Central memory CD8-positive, alpha-beta T cell (primary cell): Measurements from ENCODE around the gene RGL2.
A peak's percentile ranks its signal among the peaks of the same experiment; 100 is the strongest.
"Not testable (repeated sequence)": the region's sequence is repeated elsewhere in the genome, so short reads cannot be mapped to it uniquely, and the experiment has no call there.

ENCODE experiments used
- ATAC-seq: fragments of 150-1000 bp; cut with Tn5 transposase; replicated peaks from 2 replicates; pipeline ENCODE4 v1.10.0; 2022; ENCODE audit warnings: mild to moderate bottlenecking, moderate FRiP score, moderate number of reproducible peaks; ENCODE audit not compliant: poor library complexity, severe bottlenecking; ENCODE audit errors: extremely low read depth
- DNase-seq, 2 donors: peaks; one replicate each; pipeline ENCODE4 v3.0.0; 2021; ENCODE audit warnings: low spot score in 2 of 2
- H3K27ac Mint-ChIP-seq: one replicate; pipeline ENCODE4 v1.8.0; 2022; ENCODE audit warnings: low read depth, mild to moderate bottlenecking, moderate library complexity, mixed read lengths
- H3K27me3 Mint-ChIP-seq: one replicate; pipeline ENCODE4 v1.8.0; 2022; ENCODE audit warnings: mixed read lengths
- H3K36me3 Mint-ChIP-seq: one replicate; pipeline ENCODE4 v1.8.0; 2022; ENCODE audit warnings: mild to moderate bottlenecking, moderate library complexity, mixed read lengths; ENCODE audit not compliant: insufficient read depth
- H3K4me1 Mint-ChIP-seq: one replicate; pipeline ENCODE4 v1.8.0; 2022; ENCODE audit warnings: mixed read lengths
- H3K4me3 Mint-ChIP-seq: one replicate; pipeline ENCODE4 v1.8.0; 2022; ENCODE audit warnings: mild to moderate bottlenecking, moderate library complexity, mixed read lengths
- H3K9me3 Mint-ChIP-seq: one replicate; pipeline ENCODE4 v1.8.0; 2022; ENCODE audit warnings: mixed read lengths

RGL2 gene, protein sequence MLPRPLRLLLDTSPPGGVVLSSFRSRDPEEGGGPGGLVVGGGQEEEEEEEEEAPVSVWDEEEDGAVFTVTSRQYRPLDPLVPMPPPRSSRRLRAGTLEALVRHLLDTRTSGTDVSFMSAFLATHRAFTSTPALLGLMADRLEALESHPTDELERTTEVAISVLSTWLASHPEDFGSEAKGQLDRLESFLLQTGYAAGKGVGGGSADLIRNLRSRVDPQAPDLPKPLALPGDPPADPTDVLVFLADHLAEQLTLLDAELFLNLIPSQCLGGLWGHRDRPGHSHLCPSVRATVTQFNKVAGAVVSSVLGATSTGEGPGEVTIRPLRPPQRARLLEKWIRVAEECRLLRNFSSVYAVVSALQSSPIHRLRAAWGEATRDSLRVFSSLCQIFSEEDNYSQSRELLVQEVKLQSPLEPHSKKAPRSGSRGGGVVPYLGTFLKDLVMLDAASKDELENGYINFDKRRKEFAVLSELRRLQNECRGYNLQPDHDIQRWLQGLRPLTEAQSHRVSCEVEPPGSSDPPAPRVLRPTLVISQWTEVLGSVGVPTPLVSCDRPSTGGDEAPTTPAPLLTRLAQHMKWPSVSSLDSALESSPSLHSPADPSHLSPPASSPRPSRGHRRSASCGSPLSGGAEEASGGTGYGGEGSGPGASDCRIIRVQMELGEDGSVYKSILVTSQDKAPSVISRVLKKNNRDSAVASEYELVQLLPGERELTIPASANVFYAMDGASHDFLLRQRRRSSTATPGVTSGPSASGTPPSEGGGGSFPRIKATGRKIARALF

DNA sequence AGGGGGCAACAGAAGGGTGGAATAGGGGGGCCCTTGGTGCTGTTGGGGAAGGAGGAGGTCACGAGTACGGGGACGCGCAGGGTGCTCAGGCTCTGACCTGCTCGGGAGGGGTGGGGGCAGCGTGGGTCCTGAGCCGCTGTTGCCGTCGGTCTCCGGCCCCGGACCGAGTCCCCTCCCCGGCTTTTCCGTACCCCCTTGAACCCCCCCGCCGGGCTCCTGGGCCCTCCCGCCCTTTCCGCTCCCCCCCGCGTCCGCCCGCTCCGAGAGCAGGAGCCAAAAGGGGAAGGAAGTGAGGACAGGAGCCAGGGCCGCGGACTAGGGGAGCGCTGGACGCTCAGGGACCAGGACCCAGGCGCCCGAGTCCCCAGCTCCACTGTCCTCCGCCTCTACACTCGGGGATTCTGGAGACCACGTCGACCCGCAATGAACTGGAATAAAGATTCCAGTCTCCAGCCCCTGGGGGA lies at the start of gene RGL2:
Gene RGL2, minus strand, starts transcription at position 170 of the 464 bp plus-strand sequence. CDS start 332 bp downstream, outside the sequence.
- Mint-ChIP-seq H3K27me3 (no peaks in the 10 kb centered on the region), H3K9me3 (no peaks in the 10 kb centered on the region), H3K27ac (peak within 1 kb of the TSS; percentile 98), H3K4me1 (peaks cover 51% of the 10 kb centered on the region), H3K4me3 (peak within 1 kb of the TSS; percentile 97), H3K36me3 (peaks cover 56% of the 10 kb centered on the region)
- ATAC-seq (peak; percentile 23), DNase-seq (no peak)

DNA sequence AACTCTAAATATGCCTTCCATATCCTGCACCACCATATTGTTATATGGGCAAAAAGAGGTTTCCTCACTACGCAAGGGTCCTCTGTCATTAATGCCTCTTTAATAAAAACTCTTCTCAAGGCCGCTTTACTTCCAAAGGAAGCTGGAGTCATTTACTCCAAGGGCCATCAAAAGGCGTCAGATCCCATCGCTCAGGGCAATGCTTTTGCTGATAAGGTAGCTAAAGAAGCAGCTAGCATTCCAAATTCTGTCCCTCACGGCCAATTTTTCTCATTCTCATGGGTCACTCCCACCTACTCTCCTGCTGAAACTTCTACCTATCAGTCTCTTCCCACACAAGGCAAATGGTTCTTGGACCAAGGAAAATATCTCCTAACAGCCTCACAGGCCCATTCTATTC lies 49.1 kb upstream of the RGL2 start:
- H3K27ac Mint-ChIP-seq: no peak overlapping the region
- H3K4me1 Mint-ChIP-seq: peaks cover 37% of the 10 kb centered on the region
- peaks cover 15% of the 10 kb centered on the region for H3K36me3 Mint-ChIP-seq
- no peaks in the 10 kb centered on the region for H3K9me3 Mint-ChIP-seq
- DNase-seq (no peak), ATAC-seq (no peak)
- H3K4me3 Mint-ChIP-seq: no peak overlapping the region
- H3K27me3 Mint-ChIP-seq: no peaks in the 10 kb centered on the region

DNA sequence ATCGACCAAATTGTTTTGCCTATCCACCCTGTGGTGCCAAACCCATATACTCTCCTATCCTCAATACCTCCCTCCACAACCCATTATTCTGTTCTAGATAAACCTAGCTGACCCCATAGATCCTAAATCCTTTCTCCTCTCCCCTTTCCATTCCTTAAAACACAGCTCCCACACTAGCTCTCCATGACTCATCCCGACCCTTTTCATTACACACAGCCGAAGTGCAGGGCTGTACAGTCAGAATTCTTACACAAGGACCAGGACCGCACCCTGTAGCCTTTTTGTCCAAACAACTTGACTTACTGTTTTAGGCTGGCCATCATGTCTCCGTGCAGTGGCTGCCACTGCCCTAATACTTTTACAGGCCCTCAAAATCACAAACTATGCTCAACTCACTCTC lies 48.2 kb upstream of the RGL2 start:
- DNase-seq, H3K9me3 Mint-ChIP-seq, H3K27ac Mint-ChIP-seq, H3K27me3 Mint-ChIP-seq, H3K4me3 Mint-ChIP-seq, ATAC-seq: not testable (repeated sequence)
- Mint-ChIP-seq H3K4me1 (peaks cover 38% of the 10 kb centered on the region), H3K36me3 (peaks cover 15% of the 10 kb centered on the region)

DNA sequence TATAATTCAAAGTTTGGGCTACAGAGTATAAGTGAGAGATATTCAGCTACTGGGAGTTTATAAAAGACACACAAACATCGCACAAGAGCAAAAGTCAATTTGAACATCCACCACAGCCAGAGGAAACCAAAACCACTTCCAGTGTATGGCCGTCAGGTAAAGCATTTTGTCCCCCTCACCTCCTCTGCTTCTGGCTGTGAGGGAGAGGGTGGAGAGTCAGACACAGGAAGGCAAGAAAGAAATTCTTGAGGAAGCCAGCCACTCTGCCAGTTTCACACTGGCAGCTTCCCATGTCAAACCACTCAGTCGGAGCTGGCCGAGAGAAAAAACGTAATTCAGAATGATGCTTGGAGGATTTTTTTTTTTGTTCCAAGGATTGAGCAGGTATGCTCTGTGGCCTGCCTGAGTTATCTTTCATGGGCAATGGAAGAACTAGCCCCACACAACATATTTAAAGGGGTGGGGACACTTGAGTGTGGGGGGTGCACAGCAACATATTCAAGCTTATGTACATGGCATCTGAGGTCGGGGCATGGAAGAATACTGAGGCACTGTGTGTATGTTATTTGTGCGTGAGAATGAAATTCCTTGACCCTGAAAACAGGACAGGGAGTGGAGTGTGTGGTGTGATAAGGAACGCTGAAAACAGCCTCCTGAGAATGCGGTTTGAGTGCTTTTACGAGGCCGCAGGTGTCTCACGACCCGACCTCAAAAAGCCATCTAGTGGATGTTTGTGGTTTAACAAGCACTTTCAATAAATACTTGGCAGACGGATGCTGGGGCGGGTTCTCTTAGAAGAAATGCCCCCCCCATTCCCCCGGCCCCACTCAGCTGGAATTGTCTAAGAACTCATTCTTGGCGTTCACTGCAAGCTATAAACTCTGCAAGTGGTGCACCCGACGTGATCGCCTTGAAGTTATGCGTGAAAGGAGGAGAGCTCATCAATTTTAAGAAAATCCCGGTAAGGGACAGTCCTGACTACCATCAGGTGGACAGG lies 46.3 kb upstream of the RGL2 start:
- Mint-ChIP-seq H3K4me3 (peak overlapping the region; percentile 77), H3K36me3 (peaks cover 15% of the 10 kb centered on the region), H3K9me3 (no peaks in the 10 kb centered on the region), H3K27ac (peak overlapping the region; percentile 94), H3K27me3 (no peaks in the 10 kb centered on the region), H3K4me1 (peaks cover 38% of the 10 kb centered on the region)
- DNase-seq (peak; percentile 47 to 75), ATAC-seq (peak; percentile 64)

DNA sequence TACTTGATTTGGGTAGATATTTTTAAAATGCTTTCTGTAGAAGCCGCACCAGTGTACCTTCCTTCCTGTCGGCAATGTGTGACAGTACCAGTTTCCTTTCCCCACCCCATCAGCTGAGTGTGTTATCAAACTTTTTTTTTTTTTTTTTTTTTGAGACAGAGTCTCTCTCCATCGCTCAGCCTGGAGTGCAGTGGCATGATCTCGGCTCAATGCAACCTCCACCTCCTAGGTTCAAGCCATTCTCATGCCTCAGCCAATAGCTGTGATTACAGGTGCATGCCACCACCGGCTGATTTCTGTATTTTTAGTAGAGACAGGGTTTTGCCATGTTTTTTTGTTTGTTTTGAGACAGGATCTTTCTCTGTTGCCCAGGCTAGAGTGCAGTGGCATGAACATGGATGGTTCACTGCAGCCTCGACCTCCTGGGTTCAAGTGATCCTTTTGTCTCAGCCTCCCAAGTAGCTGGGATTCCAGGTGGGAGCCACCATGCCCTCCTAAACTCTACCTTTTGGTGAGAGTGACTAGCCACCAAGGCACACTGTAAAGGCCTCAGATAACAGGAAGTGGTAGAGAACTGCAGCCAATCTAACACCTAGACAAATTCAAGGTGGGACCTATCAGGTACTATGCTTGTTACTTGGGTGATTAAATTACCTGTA lies 45.3 kb upstream of the RGL2 start:
- Mint-ChIP-seq H3K36me3 (peaks cover 15% of the 10 kb centered on the region), H3K4me1 (peaks cover 38% of the 10 kb centered on the region), H3K4me3 (peak overlapping the region; percentile 77), H3K27ac (peak overlapping the region; percentile 94), H3K27me3 (no peaks in the 10 kb centered on the region), H3K9me3 (no peaks in the 10 kb centered on the region)
- ATAC-seq: peak; percentile 79
- DNase-seq: peak; percentile 39 to 72

DNA sequence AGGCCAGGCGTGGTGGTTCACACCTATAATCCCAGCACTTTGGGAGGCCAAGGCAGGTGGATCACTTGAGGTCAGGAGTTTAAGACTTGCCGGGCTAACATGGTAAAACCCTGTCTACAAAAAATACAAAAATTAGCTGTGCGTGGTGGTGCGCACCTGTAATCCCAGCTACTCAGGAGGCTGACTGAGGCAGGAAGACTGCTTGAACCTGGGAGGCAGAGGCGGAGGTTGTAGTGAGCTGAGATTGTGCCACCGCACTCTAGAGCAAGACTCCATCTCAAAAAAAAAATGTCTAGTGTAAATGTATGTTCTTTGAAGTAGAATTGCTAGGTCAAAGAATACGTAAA lies 44.8 kb upstream of the RGL2 start:
- DNase-seq: peak in 1 of 2 donors; percentile 27
- H3K9me3 Mint-ChIP-seq, H3K27me3 Mint-ChIP-seq, ATAC-seq: not testable (repeated sequence)
- Mint-ChIP-seq H3K36me3 (peaks cover 15% of the 10 kb centered on the region), H3K27ac (peak overlapping the region; percentile 94), H3K4me1 (peaks cover 38% of the 10 kb centered on the region), H3K4me3 (peak overlapping the region; percentile 77)

DNA sequence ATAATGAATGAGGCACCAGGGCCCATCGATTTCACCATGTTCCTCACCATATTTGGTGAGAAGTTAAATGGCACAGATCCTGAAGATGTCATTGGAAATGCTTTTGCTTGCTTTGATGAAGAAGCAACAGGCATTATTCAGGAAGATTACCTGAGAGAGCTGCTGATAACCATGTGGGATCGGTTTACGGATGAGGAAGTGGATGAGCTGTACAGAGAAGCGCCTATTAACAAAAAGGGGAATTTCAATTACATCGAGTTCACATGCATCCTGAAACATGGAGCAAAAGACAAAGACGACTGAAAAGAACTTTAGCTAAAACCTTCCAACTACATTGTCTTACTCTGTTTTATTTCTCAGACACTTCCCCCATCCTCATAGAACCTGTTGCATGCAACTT lies 40.5 kb upstream of the RGL2 start:
- DNase-seq: no peak
- ATAC-seq: no peak
- no peaks in the 10 kb centered on the region for H3K9me3 Mint-ChIP-seq
- no peak overlapping the region for H3K4me3 Mint-ChIP-seq
- H3K27ac Mint-ChIP-seq: peak overlapping the region; percentile 87
- peaks cover 6% of the 10 kb centered on the region for H3K36me3 Mint-ChIP-seq
- H3K27me3 Mint-ChIP-seq: no peaks in the 10 kb centered on the region
- H3K4me1 Mint-ChIP-seq: peaks cover 14% of the 10 kb centered on the region

DNA sequence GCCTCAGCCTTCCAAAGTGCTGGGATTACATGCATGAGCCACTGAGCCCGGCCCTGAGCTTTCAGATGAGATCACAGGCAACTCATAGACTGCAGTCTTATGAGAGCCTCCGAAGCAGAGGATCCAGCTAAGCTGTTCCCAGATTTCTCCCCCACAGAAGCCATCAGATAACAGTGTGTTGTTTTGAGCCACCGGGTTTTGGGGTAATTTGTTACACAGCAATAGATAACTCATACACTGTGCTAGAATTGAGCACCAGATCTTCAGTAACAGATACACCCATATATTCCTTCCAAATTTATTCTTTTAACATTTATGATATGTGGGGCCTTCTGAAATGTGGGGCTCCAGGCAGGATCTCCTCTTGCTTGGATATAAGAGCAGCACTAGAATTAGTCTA lies 37.8 kb upstream of the RGL2 start:
- Mint-ChIP-seq H3K36me3 (no peaks in the 10 kb centered on the region), H3K4me1 (peaks cover 6% of the 10 kb centered on the region), H3K4me3 (no peak overlapping the region), H3K27ac (no peak overlapping the region), H3K27me3 (no peaks in the 10 kb centered on the region), H3K9me3 (no peaks in the 10 kb centered on the region)
- no peak for ATAC-seq
- no peak for DNase-seq

DNA sequence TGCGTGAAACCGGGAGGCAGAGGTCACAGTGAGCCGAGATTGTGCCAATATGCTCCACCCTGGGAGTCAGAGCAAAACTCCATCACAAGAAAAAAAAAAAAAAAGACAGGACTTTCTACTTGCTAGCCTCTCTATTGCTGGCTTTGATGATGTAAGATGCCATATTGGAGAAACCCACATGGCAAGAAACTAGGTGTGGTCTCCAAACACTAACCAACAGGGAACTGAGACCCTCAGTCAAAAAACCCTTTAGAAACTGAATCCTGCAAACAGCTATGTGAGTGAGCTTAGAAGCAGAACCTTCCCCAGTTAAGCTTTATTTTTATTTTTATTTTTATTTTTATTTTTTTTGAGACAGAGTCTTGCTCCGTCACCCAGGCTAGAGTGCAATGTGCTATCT lies 37.2 kb upstream of the RGL2 start:
- H3K9me3 Mint-ChIP-seq: no peaks in the 10 kb centered on the region
- H3K4me3 Mint-ChIP-seq: no peak overlapping the region
- no peaks in the 10 kb centered on the region for H3K27me3 Mint-ChIP-seq
- peaks cover 6% of the 10 kb centered on the region for H3K4me1 Mint-ChIP-seq
- no peaks in the 10 kb centered on the region for H3K36me3 Mint-ChIP-seq
- DNase-seq: no peak
- no peak for ATAC-seq
- H3K27ac Mint-ChIP-seq: no peak overlapping the region

DNA sequence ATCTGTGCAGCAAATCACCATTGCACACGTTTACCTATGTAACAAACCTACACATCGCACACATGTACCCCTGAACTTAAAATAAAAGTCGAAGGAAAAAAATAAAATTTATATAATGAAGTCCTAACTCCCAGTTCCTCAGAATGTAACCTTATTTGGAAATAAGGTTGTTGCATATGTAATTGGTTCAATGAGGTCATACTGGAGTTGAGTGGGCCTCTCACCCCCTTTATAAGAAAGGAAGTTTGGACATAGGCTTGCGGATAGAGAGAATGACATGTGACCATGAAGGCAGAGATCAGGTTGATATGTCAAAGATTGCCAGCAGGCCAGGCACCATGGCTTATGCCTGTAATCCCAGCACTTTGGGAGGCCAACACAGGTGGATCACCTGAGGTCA lies 34.9 kb upstream of the RGL2 start:
- DNase-seq (no peak), ATAC-seq (no peak)
- Mint-ChIP-seq H3K27me3 (no peaks in the 10 kb centered on the region), H3K4me3 (no peak overlapping the region), H3K27ac (no peak overlapping the region), H3K4me1 (peaks cover 6% of the 10 kb centered on the region), H3K36me3 (no peaks in the 10 kb centered on the region), H3K9me3 (no peaks in the 10 kb centered on the region)

DNA sequence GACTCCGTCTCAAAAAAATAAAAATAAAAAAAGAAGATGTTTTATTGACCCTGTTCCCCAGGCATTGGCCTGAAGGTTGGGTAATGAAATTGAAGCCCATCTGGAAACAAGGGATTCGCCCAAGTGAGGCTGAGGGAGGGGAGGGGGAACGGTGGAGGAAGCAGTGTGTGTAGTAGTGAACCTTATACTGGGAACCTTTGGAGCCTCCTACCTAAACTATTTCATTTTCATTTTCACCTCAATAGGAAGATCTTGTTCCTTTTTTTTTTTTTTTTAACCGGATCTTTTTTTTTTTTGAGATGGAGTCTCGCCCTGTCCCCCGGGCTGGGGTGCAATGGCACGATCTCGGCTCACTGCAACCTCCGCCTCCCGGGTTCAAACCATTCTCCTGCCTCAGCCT lies 32.0 kb upstream of the RGL2 start:
- Mint-ChIP-seq H3K9me3 (no peaks in the 10 kb centered on the region), H3K4me3 (no peak overlapping the region), H3K27ac (no peak overlapping the region), H3K4me1 (peaks cover 6% of the 10 kb centered on the region), H3K36me3 (no peaks in the 10 kb centered on the region), H3K27me3 (no peaks in the 10 kb centered on the region)
- DNase-seq: no peak
- ATAC-seq: no peak

DNA sequence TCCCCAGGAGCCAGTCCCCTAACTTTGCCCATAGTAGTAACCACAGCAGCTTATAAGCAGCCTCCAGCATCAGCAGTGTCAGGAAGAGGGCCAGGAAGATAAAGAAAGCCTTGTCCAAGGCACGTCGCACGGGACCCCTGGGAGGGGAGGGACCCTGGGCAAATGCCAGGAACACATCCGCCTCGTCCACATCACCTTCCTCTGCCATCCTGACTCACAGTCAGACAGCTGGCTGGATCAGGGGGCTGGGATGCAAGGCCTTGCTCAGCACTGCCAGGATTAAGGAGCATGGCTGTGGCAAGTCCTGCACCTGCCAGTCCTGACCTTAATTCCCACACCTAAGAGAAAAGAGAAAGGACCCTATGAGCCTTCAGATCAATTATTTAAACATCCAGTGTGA lies 30.3 kb upstream of the RGL2 start:
- Mint-ChIP-seq H3K4me1 (peaks cover 4% of the 10 kb centered on the region), H3K36me3 (no peaks in the 10 kb centered on the region), H3K27me3 (no peaks in the 10 kb centered on the region), H3K27ac (no peak overlapping the region), H3K9me3 (no peaks in the 10 kb centered on the region), H3K4me3 (no peak overlapping the region)
- ATAC-seq (no peak), DNase-seq (no peak)
